HL-60 (cell line): Measurements from ENCODE around the gene ERAP2.

ENCODE experiments used
- SPI1 ChIP-seq: IDR thresholded peaks from 2 replicates; pipeline ENCODE4 v1.6.1; 2012; ENCODE audit warnings: low read depth, mild to moderate bottlenecking, borderline replicate concordance
- TF ChIP-seq, protein P1 (sequence below): IDR thresholded peaks from one replicate; pipeline ENCODE4 v1.5.1; 2011; ENCODE audit warnings: low read length, control low read depth, inconsistent platforms; ENCODE audit not compliant: insufficient read depth

DNA sequence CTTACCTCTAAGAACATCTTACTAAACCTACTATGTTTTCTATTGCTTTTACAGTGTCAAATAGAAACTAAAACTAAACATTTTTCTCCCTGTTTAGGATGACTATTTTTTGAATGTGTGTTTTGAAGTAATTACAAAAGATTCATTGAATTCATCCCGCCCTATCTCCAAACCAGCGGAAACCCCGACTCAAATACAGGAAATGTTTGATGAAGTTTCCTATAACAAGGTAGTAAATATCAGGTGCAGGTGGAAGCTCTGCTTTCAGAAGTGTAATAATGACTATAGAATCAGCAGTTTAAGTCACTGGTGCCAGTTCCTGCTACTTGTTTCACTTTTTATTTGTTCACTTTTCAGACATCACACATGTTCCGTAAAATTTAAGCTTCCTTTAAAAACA is 20.0 kb downstream of the ERAP2 start:
- TF ChIP-seq, protein P1, sequence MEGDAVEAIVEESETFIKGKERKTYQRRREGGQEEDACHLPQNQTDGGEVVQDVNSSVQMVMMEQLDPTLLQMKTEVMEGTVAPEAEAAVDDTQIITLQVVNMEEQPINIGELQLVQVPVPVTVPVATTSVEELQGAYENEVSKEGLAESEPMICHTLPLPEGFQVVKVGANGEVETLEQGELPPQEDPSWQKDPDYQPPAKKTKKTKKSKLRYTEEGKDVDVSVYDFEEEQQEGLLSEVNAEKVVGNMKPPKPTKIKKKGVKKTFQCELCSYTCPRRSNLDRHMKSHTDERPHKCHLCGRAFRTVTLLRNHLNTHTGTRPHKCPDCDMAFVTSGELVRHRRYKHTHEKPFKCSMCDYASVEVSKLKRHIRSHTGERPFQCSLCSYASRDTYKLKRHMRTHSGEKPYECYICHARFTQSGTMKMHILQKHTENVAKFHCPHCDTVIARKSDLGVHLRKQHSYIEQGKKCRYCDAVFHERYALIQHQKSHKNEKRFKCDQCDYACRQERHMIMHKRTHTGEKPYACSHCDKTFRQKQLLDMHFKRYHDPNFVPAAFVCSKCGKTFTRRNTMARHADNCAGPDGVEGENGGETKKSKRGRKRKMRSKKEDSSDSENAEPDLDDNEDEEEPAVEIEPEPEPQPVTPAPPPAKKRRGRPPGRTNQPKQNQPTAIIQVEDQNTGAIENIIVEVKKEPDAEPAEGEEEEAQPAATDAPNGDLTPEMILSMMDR = no peak
- no peak for TF ChIP-seq SPI1
